Lung (tissue), 12 donors: ENCODE data around the gene SUN1. TPM values are rescaled to one million over a fixed set of nuclear protein-coding genes. Genes with fewer than 3 reads are reported as not detected.

Experiments used
- ATAC-seq: fragments of 200-7000 bp; cut with Tn5 transposase; one replicate; pipeline ENCODE4 v1.9.1; 2020; ENCODE audit warnings: moderate number of reproducible peaks; ENCODE audit not compliant: insufficient read depth, low FRiP score
- DNase-seq, 3 donors: peaks; one replicate each; pipeline ENCODE4 v3.0.0-alpha.2; 2013 to 2017
- H3K27ac ChIP-seq, 2 donors: one replicate each; pipeline ENCODE4 v1.5.1; 2013; ENCODE audit warnings: mild to moderate bottlenecking in 2 of 2, moderate library complexity in 2 of 2, control low read depth in 1 of 2, inconsistent platforms in 1 of 2, low read depth in 1 of 2, low read length in 1 of 2
- H3K27me3 ChIP-seq, 3 donors: one replicate each; pipeline ENCODE4 v1.5.1; 2013; ENCODE audit warnings: low read length in 2 of 3; ENCODE audit not compliant: control insufficient read depth in 3 of 3, insufficient read depth in 3 of 3
- H3K36me3 ChIP-seq, 4 donors: one replicate each; pipeline ENCODE4 v1.5.1; 2013; ENCODE audit warnings: low read length in 4 of 4, mild to moderate bottlenecking in 1 of 4, moderate library complexity in 1 of 4; ENCODE audit not compliant: control insufficient read depth in 4 of 4, insufficient read depth in 4 of 4
- H3K4me1 ChIP-seq, 5 donors: one replicate each; pipeline ENCODE4 v1.5.1; 2013; ENCODE audit warnings: low read length in 5 of 5, mild to moderate bottlenecking in 2 of 5, moderate library complexity in 1 of 5; ENCODE audit not compliant: control insufficient read depth in 5 of 5, insufficient read depth in 5 of 5
- H3K4me3 ChIP-seq: one replicate; pipeline ENCODE4 v1.5.1; 2013; ENCODE audit warnings: mild to moderate bottlenecking, control low read depth, moderate library complexity
- H3K9ac ChIP-seq, 2 donors: one replicate each; pipeline ENCODE4 v1.5.1; 2013; ENCODE audit warnings: low read length in 2 of 2, control low read depth in 1 of 2; ENCODE audit not compliant: insufficient read depth in 1 of 2
- H3K9me3 ChIP-seq, 4 donors: one replicate each; pipeline ENCODE4 v1.5.1; 2013; ENCODE audit warnings: low read length in 3 of 4, mild to moderate bottlenecking in 1 of 4, moderate library complexity in 1 of 4; ENCODE audit not compliant: control insufficient read depth in 4 of 4, insufficient read depth in 3 of 4
- CTCF ChIP-seq: IDR thresholded peaks from 2 replicates; pipeline ENCODE4 v1.5.1; 2012; ENCODE audit warnings: mild to moderate bottlenecking; ENCODE audit errors: control extremely low read depth, extremely low read depth
- WGBS, 2 donors: extraction: QIAGEN DNeasy Blood & Tissue Kit; methylation state at CpG; one replicate each; pipeline ENCODE4 v1.1.7; 2013; 5-methylcytosine and 5-hydroxymethylcytosine counted together
- polyA plus RNA-seq, 2 donors: library from polyadenylated mRNA; stranded (reverse); fragments of 200-250 nt; gene quantifications; one replicate each; pipeline ENCODE4 v1.2.1, GENCODE V29; 2013
- total RNA-seq, 2 donors: library from RNA; depleted of rRNA in 1 of 2; stranded (reverse); fragments of >200 nt in 1 of 2; gene quantifications; one replicate each; pipeline ENCODE4 v1.2.1, GENCODE V29; 2014 to 2021
- donor health status: control.
- donor health status: control.
- donor health status: Bipolar disorder and iron deficiency.
- donor health status: healthy.
- donor health status: DM: yes; HTN: yes; CAD: no.

SUN1 gene
- total and polyA plus RNA-seq, 4 donors, result 69.6 to 349 (median 104) TPM

GRCh38 chr7:892648-893593 is 60.6 kb downstream of the SUN1 start:
- Histone ChIP-seq H3K27me3 (no peaks in the 10 kb centered on the region), H3K9me3 (peaks cover 0 to 5% (median 0%) of the 10 kb centered on the region in 4 donors), H3K4me3 (no peak overlapping the region), H3K9ac (no peak overlapping the region), H3K27ac (no peak overlapping the region), H3K36me3 (peaks cover 9 to 84% (median 20%) of the 10 kb centered on the region in 4 donors), H3K4me1 (peaks cover 0 to 3% (median 0%) of the 10 kb centered on the region in 5 donors)
- 98% methylated on average over 40 to 48 of the region's 48 CpGs for WGBS, 2 donors
- ATAC-seq, result no peak
- no peak for DNase-seq
- no peak for TF ChIP-seq CTCF

GRCh38 chr7:893686-894085 is 61.4 kb downstream of the SUN1 start:
- H3K9ac ChIP-seq, result no peak overlapping the region
- WGBS, 2 donors, result 94 to 95% methylated on average over 19 of the region's 19 CpGs
- TF ChIP-seq CTCF, result no peak

GRCh38 chr7:894164-894867 is 62.0 kb downstream of the SUN1 start:
- H3K36me3 ChIP-seq, result peaks cover 9 to 80% (median 17%) of the 10 kb centered on the region in 4 donors
- TF ChIP-seq CTCF, result no peak
- no peaks in the 10 kb centered on the region for H3K27me3 ChIP-seq
- ATAC-seq (no peak), DNase-seq (no peak)
- no peak overlapping the region for H3K4me3 ChIP-seq
- no peak overlapping the region for H3K27ac ChIP-seq
- H3K9ac ChIP-seq, result no peak overlapping the region
- H3K9me3 ChIP-seq, result peaks cover 0 to 2% (median 0%) of the 10 kb centered on the region in 4 donors
- WGBS, 2 donors, result 95 to 96% methylated on average over 38 to 40 of the region's 40 CpGs
- H3K4me1 ChIP-seq, result peaks cover 0 to 10% (median 0%) of the 10 kb centered on the region in 5 donors

More at GRCh38 chr7:893686-894085, 61.4 kb downstream of the SUN1 start:
- Histone ChIP-seq H3K4me1 (peaks cover 0 to 7% (median 0%) of the 10 kb centered on the region in 5 donors), H3K36me3 (peaks cover 9 to 82% (median 17%) of the 10 kb centered on the region in 4 donors), H3K9me3 (peaks cover 0 to 5% (median 0%) of the 10 kb centered on the region in 4 donors), H3K4me3 (no peak overlapping the region), H3K27ac (no peak overlapping the region), H3K27me3 (no peaks in the 10 kb centered on the region)
- DNase-seq (no peak), ATAC-seq (no peak)
